Activated naive CD4-positive, alpha-beta T cell (primary cell): ENCODE data around the gene SND1.

Experiments used
- DNase-seq, 4 experiments: peaks; one replicate each; lab custom pipeline; 2025; lab: John Stamatoyannopoulos, UW

The SND1 gene

DNA sequence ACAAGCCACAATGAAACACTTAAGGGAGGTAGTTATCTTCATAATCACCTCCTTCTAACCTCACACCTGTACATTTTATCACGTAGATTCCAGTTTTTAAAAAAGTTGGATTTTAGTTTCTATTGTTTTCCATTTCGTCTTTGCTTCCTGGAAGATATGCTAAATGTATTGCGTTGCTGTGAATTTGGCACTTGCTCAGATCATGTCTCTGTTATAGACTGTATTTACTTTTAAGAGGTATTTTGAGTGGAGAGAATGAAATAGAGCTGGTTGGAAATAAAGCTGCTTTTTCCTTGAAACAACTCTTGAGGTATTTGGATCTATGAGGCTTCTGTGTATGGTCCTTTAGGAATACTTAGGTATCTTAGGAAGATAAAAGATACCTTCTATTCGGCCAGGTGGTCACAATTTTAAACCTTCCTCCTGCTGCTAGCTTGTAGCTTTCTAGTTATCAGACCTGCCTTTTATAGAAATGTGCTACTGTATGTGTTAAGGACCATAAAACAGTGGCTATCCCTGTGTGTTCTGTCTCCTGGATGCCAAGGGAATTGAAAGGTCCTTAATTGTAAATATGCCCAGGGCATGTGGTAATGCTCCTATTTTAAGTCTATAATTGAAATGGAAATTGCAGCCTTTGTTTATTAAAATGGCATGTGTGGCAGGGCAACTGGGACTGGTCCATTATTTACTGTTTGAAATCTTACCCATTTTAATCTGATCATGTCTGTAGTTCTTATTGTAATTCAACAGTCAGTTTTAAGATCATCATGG, 147.7 kb downstream of the SND1 start:
- no peak for DNase-seq

DNA sequence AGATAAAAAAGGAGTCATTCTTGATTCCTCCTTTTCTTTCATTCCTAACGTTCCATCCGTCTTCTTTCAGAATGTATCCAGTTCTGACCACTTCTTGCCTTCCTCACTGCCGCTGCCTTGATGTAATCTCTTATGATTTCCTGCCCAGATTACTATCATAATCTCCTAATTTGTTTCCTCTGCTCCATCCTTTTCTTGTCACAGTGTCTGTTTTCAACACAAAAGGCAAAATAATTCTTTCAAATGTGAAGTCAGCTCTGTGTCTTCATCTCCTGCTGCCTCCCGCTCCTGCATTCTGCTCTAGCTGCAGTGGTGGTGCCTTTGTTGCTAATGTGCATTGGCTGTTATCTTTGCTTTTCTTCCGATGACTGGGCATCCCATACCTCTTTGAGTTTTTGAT, 150.9 kb downstream of the SND1 start:
- no peak for DNase-seq

DNA sequence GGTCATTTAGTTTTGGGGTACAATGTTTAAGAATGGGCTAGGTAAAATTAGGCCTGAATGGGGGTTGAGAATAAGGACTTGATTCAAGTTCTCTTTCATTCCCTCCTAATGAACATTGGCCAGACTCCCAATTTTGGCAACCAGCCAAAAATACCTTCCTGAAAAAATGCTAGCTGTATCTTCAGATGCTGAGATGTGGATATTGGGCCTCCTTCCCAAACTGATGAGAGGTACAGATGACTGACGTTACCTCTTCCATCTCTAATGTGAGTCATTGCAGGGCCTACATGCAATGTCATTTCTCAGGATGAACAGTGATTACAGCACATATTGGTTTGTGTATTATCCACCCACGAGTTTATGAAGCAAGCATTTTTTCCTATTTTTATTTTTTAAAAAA, 151.6 kb downstream of the SND1 start:
- DNase-seq: no peak

DNA sequence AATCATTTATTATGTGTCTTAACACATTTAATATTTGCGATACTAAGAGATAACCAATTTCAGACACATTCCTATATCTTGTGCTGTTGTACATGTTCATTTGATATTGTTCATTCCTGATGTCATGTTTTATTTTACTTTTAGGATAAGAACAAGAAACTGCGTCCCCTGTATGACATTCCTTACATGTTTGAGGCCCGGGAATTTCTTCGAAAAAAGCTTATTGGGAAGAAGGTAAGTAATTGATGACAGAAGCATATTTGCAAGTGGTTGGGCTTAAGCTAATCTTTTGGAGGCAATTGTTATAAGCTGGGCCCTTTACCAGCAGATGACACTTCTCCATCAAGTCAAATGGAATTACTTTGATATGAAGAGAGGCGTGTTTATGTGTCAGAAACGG, 155.3 kb downstream of the SND1 start:
- DNase-seq: no peak

DNA sequence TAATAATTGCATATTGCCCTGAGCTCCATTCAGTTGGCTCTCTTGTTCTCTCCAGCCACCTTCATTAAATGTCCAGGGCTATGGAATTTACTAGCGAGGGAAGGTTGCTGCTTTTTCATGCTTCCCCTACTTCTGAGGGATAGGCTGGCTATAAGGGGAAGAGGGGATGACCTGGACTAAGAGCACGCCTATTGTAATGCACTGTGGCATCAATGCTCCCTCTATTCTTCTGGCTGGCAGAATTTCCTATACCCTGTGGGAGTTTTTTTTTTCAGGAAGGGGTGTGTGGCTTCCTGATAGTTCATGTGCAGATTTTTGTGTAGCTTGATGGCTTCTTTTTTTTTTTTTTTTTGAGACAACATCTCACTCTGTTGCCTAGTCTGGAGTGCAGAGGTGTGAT, 155.8 kb downstream of the SND1 start:
- DNase-seq: no peak

DNA sequence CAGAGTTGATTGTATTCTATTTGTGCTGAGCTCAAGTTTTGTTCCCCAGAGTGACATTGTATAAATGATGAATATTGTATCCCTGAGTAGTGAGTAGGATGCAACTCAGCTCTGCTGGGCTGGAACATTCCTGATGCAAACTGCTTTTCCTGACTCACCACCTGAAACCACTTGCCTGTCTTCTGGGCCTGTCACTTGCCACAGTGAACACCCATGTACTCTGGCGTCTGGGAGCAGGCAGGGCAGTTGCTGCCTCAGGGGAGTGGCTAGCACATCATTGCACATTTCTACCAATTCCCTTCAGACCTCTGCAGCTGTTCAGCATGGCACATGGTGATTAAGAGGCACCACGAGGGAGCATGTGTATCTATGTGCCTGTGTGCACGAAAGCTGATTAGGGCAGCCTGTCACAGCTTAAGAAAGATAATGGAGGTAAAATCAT, 157.3 kb downstream of the SND1 start:
- DNase-seq: no peak

DNA sequence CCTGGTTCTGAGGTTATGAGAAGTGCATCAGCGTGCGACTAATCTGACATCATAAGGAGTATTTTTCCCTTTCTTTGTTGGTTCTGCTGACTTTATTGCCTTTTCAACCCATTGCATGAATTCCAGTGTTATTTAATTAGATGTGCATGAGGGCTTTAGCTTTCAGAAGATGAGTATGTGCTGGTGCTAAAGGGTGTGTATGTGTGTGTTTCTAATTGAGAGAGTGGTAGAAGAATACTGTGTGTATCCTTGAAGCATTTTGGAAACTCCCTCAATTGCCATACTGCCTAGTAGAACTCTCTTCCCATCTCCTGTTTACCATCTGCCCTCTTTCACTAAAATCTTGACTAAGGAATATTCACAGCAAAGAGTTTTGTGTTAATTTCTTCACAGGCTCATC, 158.1 kb downstream of the SND1 start:
- no peak for DNase-seq

DNA sequence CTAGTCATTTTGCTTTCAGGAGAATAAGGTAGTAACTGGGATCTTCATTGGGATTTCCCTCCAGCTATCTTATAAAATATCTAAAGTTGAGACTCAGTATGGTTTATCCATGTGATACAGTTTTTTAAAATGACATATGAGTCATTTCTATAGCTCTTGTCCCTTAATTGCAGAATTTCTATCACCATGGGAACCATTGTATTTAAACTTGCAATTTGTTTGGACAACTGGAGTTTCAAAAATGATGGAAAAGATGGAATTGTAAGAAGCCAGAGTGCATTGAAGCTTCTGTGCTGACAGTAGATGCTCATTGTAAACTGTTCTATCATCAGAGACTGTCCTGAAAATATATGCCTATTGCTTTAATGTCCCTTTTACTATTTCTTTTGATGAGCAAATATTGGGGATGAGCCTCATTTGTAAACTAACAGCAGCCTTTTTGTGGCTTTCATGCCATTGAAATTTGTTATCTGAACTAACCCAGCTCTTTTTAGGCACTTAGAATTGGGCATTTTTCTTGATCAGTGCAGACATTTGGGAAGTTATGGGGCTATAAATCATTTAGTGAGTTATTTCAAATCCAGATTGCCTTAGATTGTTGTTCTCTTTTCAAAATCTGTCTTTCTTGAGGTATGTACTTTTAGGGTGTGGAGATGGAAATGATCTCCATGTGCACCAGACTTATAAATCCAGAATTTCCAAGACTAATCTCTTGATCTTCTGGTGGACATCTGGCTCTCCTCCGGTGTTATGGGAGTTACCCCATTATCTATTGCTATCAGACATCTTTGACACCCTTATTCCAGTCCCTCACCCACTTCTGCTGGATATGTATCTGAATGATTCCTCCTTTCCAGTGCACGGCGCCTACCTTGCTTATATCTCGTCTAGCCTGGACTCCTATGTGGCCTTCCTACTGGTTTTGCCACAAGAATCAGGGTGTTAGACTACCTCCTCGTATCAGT, 159.0 kb downstream of the SND1 start:
- DNase-seq: no peak

DNA sequence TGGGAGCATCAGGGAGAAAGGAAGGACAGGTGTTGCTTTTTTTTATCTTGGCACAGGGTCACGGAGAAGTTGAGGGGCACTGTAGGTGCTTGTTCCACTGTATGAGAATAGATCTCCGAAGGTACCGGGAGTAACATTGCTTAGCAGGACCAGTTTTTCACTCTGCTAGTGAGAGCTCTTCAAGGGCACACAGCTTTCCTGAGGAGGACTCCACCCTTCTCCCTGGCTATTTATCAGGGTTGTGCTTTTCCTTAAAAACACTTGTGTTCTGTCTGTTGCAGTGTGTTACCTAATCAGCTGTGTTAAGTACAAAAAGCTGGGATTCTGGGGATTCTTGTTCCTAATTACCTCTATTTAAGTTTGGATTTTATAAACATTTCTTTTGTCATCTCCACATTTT, 160.5 kb downstream of the SND1 start:
- DNase-seq: no peak

DNA sequence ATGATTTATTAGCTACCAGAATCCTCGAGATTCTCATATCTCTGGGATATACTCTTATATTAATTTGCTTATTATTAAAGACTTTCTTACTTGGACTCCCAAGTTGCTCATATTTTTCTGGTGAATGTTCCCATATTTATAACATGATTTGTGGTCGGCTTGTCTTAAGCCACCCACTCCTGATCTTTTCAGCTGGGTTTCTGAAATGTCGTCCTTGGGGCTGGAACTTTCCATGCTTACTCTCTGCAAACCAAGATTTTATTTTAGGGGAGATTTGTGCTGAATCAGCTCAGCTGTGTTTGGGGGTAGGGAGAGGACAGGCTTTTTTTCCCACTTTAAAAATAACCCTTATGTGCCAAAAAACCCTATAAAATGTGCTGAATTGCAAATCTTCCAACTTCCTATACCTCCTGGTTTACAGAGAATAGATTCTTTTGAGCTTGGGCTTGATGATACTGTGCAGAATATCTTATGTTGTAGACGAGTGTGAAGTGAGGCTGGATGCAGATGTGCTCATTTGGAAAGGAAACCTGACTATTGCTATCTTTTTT, 162.1 kb downstream of the SND1 start:
- DNase-seq: no peak

DNA sequence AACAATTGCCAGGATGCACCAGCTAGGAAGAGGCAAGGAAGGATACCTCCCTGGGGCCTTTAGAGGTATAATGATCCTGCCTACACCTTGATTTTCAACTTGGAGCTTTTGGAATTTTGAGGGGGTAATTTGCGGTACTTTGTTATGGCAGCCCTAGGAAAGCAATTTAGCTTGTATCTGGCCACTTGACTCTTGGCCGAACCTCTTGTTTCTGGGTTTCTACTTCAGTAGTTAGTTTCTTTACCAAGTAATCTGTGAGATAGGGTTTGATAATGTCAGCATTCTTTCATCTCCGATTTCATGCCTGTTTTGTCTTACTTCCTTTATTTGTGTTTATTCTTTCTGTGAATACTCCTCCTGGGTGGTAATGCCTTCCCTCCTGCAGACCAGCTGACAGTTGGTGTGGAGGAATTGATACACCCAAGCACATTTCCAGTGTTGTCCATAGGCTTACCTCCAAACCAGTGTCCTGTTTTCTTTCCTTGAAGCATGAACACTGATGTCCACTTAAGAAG, 163.7 kb downstream of the SND1 start:
- no peak for DNase-seq

DNA sequence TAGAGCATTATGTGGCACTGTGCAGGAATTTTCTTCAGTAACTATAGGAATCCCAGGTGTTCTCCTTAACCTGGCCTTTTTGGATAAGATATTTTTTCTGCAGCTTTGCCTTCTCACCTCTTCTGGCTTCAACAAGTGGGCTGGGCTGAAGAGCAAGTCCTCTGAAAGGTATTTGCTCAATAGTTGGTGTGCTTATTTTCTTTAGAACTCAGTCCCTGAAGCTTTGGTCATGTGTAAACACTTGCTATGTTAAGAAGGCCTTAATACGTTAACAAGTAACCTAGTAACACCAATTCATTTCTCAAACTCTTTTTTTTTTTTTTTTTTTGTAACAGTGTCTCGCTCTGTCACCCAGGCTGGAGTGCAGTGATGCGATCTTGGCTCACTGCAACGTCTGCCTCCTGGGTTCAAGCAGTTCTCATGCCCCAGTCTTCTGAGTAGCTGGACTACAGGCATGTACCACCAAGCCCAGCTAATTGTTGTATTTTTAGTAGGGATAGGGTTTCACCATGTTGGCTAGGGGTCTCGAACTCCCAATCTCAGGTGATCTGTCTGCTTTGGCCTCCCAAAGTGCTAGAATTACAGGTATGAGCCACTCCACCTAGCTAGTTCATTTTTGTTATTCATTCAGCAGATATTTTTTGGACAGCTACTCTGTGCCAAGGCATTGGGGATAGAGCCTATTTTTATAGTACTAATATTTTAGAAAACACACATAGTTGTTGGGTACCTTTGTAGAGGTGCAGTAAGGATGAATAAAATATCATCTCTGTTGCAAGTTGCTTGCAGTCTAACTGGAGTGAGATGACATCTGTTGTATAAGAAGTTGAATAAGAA, 164.6 kb downstream of the SND1 start:
- DNase-seq: no peak

DNA sequence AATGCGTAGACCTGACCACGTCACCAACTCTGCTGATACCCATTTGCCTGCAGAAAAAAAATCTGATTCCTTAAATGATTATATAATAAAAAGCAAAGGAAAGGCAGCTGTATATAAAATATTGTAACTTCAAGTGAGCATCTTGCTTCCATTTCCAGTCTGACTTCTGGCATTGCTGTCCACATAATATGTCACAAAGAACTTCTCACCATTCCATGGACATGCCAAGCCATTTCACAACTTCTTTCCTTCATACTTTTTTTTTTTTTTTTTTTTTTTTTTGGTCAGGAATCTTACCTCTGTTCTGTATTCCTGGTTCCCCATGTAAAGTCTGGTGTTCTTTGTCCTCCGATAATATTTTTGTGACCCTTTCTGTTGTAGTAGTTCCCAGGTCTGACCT, 165.5 kb downstream of the SND1 start:
- DNase-seq: no peak

DNA sequence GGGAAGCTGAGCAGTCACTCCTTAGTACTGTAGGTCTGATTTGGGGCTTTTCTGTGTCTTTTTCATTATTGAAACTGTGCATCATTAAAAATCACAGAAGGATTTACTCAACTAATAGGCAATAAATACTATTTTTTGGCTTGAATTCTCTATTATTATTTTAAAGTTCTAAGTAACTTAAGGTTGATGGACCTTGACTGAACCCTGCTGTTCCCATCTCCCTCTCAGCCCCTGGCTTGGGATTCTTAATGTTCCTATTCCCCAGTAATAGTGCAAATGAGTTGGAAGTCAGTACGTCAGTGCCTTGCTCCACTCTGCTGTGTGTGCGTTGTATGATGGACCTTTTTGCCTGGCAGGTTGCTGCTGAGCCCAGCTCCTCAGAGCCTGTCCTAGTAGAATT, 166.3 kb downstream of the SND1 start:
- DNase-seq: no peak

DNA sequence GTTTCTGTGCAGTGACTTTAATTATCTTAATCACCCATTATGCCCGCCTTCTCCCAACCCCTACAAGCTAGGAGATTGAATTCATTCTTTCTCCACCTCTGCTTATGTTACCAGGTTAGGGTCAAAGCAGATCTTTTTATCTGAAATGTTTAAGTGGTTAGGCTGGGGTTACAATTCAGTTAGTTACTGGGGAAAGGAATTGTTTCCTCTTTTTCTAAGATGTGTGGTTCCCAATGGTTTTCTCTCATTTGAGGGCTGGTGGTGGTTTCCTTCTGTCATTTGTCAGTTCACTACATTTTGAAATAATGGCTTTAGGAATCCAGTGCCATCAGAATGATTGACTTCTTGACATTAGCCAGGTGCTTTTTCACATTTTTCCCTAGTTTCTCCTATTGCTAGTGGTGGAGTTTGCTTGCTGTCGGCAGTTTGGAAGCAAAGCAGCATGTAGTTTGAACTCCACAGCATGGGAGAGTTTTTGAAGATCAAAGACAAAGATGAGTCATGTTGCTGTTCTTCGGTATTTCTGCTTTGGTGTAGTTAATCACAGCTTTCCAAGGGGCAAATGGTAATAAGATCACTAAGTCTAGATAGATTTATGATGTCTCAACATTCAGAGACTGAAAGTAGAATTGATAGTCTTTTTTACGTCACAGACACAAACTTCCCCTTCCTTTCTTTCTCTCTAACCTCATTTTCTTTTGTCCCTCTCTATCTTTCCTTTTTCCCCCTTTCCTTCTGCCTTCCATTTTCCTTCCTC, 168.2 kb downstream of the SND1 start:
- DNase-seq: no peak

DNA sequence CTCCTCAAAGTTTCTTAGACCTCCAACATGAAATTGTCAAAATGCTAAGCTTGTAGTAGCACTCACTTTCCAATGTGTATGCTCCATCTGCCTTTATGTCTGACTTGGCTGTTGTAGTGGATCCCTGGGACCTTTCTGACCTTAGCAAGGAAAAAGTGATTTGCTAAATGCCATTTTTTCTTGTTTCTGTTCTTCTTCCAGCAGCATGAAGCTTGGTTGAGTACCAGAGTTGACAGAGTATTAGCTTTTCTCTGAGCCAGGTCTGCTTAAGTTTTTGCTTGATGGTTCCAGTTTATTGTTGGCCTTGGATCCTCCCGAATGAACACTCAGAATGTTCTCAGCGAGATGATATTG, 168.7 kb downstream of the SND1 start:
- no peak for DNase-seq

DNA sequence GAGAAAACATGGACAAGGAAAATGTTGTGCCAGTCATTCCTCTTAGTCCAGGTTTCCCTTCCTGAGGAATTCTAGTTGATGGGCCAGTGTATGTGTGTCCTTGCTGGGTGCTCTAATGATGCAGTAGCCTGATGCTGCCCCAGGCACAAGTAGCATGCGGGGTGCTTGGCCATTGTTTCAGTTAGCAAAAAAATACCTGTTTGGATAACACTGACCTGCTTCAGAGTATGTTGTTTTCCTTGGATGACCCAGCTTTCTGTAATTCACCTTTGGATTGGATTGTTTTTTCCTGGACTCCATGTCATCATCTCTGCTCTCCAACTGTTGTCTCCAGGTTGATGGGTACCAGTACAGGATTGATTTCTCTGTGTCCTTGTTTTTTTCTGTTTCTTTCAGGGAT, 169.2 kb downstream of the SND1 start:
- no peak for DNase-seq

DNA sequence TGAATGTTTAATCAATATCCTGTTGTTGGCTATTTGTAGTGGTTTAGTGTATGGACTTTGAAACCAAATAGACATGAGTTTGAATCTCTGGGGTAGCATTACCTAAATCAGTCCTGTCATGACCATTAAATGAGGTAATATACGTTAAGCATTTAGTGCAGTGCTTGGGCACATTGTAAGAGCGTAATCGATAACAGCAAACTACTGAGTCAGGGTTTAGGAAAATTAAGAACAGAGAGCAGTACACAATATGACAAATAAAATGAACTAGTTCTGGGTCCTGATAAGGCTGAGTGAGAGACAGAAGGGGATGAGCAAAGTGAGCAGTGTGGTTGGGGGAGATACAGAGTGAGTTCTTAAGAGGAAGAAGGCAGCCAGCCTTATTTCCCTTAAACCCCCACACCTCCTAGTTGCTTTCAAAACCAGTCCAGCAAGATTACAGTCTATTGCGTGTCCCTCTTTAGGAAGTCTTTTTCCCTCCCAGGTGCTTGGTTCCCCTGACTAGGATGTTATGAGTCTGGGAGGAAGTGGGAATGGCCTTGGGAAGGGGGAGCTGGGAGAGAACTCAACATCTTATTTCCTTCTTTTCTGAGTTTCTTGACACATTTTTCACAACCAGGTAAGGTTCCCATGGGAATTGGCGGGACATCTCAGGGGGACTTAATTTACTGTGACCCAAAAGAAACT, 171.0 kb downstream of the SND1 start:
- no peak for DNase-seq

DNA sequence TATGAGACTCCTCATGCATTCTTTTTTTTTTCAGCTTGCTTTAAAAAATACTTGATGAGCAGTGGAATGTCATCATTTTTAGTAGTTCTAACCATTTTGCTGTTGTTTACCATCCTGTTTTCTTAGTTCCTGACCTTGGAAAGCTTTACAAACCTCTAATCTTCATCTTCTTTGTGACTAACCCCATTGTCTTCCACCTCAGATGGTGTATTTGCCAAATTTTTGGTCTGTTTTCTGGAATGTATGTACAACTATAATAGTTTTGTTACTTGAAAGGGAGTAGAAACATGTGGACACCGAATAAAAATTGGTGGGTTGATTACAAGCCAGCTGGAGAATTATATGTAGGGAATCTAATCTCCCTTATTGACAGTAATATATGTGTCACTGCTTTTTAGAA, 172.7 kb downstream of the SND1 start:
- DNase-seq: no peak

DNA sequence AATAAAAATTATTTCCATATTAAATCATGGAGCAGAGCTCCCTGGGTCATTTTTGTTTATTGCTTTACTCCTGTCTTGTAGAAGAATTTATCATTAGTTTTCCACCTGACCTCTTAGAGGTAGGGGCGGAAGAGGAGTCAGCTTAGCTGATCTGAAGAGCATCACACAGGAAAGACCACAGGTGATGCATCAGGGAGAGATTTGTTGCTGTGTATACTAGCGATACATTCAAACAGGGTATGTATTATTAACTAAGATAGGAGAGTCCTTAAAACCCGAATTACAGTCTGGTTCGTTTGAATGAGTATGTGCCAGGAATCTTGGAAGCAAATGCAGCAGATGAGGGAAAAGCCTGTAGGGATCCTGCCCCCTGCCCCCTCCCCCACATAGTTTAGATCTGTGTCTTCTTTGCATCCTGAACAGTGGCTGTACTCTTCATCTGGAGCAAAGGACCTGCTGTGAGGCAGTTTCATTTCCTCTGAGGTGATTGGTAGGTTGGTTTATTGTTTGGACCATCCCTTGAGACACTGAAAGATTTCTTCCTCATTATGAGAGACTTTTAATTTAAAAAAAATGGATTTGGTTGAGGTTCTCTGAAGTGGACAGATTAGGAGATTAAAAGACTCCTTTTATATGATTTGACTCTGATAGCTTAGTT, 177.0 kb downstream of the SND1 start:
- DNase-seq: no peak
